Pulmonary artery endothelial cell (primary cell): Measurements from ENCODE around the gene PPME1. TPM values are rescaled to one million over a fixed set of nuclear protein-coding genes. Genes with fewer than 3 reads are reported as not detected.

Experiments used
- DNase-seq: peaks from one replicate; pipeline ENCODE4 v3.0.0-alpha.2; 2011; ENCODE audit warnings: low read depth, low spot score
- total RNA-seq: library from RNA; depleted of rRNA; stranded (reverse); fragments of >200 nt; gene quantifications from 2 replicates; pipeline ENCODE4 v1.2.3, GENCODE V29; 2014

Gene PPME1
- total RNA-seq, 1 donor from 2014 or later, result 27.2 TPM

GRCh38 chr11:74225565-74225964 is 54.5 kb downstream of the PPME1 start:
- DNase-seq, result no peak

GRCh38 chr11:74226907-74227306 is 55.8 kb downstream of the PPME1 start:
- DNase-seq, result no peak

DNA sequence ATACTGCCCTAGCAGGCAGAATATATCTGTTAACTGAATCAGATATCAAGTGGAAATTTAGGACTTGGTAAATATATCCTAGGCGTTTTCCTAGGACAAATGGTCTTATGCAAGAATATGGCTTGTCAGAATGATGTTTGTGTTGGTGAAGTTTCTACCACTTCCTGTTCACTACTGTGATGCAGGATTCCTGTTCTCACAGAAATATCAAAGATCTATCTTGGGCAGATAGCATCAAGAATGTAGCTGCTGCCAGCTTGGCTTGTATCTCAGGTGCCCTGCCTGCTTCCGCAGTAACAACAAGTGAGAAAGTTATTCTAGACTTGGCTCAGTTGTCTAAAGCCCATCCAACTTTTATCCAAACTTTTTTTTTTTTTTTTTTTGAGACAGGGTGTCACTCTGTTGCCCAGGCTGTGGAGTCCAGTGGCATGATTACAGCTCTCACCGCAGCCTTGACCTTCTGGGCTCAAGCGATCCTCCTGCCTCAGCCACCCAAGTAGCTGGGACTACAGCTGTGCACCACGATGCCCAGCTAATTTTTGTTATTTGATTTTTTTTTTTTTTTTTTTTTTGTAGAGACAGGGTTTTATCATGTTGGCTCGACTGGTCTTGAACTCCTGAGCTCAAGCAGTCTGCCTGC is 61.3 kb downstream of the PPME1 start:
- DNase-seq, result no peak

DNA sequence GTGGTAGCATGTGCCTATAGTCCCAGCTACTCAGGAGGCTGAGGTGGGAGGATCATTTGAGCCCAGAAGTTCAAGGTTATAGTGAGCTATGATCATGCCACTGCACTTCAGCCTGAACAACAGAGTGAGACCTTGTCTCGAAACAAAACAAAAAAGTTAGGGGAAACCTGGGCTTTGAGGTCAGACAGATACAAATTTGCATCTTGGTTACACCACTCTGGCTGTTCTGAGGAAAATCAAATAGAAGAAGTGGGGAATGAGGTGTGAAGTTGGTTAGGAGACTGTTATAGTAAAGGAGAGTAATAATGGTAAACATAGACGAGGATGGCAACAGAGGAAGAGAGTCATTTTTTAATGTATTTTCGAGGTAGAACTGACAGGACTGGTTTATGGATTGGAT is 62.6 kb downstream of the PPME1 start:
- no peak for DNase-seq

DNA sequence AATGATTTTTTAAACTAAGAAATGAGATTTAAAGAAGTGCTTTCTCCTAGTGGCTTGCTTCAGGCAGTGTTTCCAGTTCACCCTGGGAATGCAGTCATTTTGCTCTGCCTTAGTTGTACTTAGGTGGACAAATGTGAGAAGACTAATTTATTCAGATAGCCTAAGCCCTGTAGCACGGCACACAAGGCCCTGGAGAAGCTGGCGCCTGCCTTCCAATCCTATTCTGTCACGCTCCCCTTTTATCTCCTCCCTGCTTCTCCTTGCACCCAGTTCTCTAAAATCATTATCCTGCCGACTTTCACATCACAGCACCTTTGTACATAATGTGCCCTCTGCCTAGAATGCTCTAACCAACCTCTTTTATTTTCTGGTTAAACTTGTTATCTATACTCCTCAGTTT is 64.0 kb downstream of the PPME1 start:
- no peak for DNase-seq

DNA sequence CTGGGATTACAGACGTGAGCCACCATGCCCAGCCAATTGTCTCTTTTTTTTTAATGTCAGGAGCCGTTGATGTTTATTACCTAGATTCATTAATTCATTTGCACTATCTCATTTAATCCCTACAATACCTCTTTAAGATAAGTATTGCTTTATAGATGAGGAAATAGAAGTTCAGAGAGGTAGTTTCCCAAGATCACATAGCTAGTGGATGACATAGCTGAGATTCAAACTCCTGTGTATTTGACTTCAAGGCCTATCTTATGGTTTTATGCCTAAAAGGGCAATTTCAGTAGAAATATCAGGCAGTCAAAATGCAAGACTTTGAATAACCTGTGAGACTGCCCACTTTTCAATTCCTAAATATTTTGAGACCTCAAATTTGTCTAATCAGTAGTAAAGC is 66.5 kb downstream of the PPME1 start:
- no peak for DNase-seq

- DNase-seq, result no peak
These were observed 67.2 kb downstream of the PPME1 start for GRCh38 chr11:74238243-74238642.

GRCh38 chr11:74248469-74248868 is 77.4 kb downstream of the PPME1 start:
- DNase-seq, result no peak

DNA sequence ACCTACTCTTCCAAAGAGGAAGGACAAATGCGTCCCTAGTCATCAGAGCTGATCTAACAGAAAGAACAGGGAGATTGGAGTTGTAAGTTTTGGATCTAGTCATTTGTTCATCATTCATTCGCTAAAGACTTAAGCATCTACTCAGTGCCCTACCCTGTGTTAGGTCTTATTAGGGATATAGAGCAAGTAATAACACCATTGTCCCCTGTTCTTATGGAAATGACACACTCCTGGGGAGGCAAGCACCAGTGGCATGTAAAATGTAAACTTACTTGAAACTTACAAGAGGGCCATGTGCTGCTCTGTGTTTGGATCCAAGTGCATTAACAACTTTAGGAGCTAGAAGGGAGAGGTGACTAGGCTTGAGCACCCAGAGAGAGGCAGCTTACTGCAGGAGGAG is 78.4 kb downstream of the PPME1 start:
- DNase-seq, result no peak

DNA sequence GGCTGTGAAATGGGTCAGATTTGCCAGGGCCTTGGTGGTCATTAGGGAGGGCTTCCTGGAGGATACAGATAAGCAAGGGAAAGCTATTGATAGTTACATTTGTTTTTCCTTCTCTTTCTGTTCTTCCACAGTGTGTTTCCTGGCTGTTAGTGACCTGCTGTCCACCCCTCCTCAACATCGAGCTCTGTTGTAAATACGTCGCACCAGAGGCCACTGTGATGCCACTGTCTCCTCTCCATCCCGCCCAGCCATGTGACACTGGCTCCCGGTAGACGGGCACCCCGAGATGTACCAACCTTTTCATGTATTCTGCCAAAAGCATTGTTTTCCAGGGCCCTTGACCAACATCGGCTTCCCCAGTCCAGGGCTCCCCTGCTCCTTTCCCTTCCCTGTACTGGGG is 82.3 kb downstream of the PPME1 start:
- DNase-seq, result no peak

DNA sequence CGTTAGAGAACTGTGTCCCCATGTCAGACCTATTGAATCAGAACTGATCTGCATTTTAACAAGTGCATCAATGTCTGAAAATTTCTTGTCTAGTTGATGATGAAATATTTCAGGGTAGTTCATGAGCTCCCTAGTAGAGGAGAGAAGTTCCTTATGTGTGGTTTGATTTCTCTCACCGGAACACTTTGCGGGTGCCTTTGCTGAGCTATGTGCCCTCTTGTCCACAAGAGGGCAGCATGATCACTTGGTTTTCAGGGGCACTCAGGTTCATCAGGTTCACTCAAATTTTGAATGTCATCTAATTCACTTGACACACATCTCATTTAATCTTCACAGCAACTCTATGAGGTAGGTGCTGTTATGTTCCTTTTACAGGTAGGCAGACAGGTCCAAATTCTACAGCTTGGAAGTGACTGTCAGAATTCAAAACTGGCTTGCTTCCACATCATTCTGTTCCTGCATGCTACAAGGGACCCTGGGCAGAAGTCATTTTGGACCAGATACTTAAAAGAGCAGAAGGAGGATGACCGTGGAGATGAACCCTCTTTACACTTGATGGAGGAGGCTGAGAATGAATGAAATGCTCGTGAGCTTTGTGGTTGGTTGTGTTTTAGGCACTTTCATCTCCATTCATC is 84.8 kb downstream of the PPME1 start:
- DNase-seq, result peak; percentile 15

DNA sequence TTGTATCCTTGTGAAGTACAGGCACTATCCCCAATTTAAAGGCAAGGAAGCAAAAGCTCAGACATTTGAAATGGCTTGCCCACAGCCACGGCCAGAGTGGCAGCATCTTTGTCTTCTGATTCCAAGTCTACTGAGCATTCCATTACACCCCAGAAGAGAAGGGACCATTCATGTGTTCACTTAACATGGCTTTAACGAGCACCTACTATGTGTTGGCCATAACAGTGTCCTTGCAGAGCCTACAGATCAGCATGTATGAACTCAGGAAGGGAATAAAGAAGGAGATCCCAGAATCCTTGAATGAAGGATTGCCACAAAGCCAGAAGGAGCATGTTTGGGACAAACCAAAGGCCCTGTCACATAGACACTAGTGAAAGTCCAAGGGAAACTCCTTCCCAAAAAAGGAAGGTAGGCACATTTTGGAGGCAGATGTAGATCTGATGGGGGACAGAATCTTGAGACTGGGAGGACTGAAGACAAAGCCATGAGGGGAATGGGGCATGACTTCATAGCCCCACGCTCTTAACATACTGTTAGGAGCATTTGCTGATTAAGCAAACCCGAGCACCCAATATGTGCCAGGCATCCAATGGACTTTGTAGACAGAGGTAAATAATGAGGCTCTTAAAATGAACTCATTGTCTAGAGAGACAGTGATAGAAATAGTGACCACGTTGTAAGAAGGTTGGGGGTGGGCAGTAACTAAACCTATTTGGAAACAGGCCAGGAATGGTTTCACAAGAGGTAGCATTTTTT is 85.5 kb downstream of the PPME1 start:
- no peak for DNase-seq

GRCh38 chr11:74257959-74258553 is 87.0 kb downstream of the PPME1 start:
- no peak for DNase-seq

GRCh38 chr11:74262725-74263124 is 91.6 kb downstream of the PPME1 start:
- no peak for DNase-seq

DNA sequence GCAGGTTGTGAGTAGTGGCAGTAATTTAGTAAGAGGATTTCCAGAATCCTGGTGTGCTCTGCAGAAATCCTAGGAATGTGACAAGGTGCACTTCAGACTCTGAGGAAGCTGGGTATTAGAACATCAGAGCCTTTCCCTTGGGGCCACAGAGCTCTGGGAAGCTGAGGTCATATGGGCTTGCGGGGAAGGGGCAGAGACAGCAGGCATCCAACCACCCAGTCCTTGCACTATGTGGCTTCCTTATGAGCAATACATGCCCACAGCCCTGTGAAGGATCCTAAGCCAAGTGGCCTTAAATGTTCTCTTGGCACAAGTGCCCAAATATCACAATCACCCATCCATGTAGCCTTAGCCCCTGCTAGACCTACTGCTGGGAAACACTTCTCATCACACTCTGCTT is 94.2 kb downstream of the PPME1 start:
- no peak for DNase-seq

- no peak for DNase-seq
These were observed 95.9 kb downstream of the PPME1 start for GRCh38 chr11:74267014-74267413.

DNA sequence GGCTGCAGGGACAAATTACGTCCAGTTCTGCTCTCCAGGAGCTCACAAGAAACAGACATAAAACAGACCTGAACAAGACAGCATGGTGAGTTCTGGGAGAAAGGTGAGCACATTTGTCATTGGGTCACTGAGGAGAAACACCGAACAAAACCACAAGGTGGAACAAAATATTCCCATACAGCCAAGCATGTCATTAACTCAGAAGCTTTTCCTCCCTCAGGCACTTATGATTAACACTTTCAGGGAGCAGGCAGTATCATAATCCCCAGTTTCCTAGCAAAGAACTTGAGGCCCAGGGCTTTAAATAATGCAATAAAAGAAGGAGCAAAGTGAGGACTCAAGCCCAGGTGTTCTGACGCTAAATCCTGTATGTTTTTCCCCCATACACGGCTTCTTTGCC is 97.4 kb downstream of the PPME1 start:
- no peak for DNase-seq

- DNase-seq, result no peak
These were observed 98.2 kb downstream of the PPME1 start for GRCh38 chr11:74269161-74269811.

- DNase-seq, result no peak
These were observed 101.2 kb downstream of the PPME1 start for GRCh38 chr11:74272276-74272675.

DNA sequence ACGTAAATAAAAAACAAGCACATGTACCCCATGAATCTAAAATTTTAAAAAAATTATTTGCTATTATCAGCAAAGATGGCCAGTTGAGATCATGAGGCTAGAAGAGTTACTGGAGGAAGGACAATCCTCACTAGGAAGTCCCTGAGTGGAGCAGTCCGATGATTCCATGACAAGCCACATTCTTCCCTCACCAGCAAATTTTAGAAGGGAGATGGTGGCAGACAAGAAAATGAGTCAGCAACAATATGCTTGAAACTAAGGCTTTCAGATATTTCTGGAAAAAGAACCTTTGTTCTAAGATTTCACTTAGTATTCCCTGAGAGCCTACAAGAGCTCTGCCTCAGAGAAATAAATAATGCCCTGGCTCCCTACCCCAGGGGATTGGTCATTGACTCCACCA is 105.5 kb downstream of the PPME1 start:
- DNase-seq, result no peak

DNA sequence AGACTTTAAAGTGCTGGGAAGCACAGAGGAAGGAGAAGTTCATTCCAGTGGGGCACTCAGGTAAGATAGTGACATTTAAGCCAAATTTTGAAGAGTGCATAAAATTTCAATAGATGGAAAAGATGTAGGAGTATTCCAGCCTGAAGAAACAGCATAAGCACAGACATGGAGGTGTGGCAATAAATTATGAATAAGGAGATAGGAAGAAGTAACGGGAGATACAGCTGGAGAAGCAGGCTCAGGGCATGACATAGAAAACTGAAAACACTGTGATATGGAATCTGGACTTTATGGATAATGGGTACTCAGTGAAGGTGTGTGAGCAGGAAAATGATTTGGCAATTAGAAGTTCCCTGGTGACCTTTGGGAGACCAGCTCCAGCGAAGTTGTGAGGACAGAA is 107.0 kb downstream of the PPME1 start:
- no peak for DNase-seq

DNA sequence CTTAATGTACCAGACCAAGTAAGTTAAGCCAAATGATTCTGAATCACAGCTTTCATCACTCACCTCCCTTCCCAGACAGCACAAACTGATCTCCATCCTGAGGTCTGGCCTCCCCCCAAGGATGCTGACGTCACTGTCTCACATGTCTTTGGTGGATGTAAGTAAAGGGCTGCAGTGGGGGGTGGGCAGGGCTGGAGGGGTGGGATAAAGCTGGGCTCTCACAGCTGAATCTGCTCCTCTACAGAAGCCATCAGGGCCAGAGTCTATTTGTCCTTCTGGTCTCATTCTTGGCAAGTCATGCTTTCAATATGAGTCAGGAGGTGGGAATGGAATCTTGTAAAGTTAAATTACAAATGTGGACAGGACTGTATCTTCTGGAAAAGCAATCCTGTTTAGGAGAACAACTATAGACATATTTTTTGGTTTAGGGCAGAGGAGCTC is 107.7 kb downstream of the PPME1 start:
- no peak for DNase-seq
